Activated CD4-positive, alpha-beta T cell treated with anti-CD3 and anti-CD28 coated beads, Interleukin-2, amount 50 U/mL, for 4 hours (primary cell): ENCODE measurements around the gene SHCBP1.
A peak's percentile ranks its signal among the peaks of the same experiment; 100 is the strongest.

ENCODE experiments used
- DNase-seq, 2 experiments: peaks; one replicate each; pipeline ENCODE4 v3.0.0-alpha.2; 2020

Gene SHCBP1

DNA sequence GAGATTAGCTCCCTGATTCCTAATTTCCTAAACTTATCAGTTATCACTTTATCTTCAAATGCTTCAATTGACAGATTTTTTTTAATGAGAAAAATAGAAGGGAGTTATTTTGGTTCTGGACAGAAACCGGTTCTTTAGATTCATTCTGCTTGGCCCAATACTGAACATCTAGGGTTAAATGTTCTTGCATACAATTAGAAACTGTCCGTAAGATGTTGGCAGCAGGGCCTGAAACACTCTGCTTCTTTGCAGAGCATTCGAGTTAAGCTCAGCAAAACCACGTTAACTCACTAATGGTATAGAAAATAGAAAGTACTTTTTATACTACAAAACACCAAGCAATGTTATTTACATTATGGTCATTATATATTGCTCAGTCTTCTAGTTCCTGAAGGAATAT, 7.2 kb downstream of the SHCBP1 start:
- DNase-seq = no peak

DNA sequence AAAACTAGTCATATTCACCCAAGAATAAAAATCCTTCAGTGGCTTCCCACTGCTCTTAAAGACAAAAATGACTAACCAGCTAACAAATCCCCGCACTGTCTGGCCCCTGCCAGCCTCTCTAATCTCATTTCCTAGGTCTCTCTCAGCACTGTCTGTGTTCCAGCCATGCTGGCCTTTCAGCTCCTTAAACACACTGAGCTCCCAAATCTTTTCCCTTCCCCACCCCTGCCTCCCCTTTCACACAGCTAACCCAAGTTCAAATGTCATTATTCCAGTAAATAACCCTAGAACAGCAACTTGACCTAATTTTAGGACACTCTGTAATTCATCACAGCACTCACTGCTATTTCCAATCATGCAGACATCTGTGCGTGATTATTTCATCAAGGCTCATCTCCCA, 7.8 kb downstream of the SHCBP1 start:
- no peak for DNase-seq

DNA sequence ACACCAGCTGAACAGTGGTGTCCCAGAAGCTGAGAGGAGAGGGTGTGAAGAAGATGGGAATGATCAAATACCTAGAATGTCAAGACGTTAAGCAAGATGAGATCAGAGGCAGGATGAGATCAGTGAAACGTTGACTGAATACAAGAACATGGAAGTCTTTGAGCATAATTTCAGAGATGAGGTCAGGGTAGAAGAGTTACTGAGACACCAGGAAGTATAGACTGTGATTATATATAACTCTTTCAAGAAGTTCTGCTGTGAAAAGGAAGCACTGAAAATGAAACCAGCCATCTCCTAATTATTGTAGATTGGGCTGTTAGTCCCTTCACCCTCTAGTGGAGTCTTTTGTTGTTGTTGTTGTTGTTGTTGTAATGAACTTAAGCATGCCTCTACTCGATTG, 9.1 kb downstream of the SHCBP1 start:
- DNase-seq = no peak

DNA sequence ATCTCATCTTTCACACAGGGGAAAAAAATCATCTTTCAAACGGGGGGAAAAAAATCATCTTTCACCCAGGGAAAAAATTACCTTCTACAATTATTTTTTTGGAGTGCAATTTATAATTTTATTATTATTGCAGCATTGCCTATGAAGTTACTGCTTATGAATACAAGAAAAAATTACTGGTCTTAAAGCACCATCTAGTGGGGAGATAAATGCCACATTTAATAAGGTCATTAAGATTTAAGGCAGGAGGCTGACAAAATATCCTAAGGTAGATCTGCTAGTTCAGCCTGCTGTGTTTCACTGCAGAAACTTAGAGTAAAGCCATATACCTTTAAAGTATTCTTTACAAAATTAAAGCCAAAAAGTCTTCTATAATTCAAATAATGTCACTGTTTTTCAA, 13.7 kb downstream of the SHCBP1 start:
- no peak for DNase-seq

DNA sequence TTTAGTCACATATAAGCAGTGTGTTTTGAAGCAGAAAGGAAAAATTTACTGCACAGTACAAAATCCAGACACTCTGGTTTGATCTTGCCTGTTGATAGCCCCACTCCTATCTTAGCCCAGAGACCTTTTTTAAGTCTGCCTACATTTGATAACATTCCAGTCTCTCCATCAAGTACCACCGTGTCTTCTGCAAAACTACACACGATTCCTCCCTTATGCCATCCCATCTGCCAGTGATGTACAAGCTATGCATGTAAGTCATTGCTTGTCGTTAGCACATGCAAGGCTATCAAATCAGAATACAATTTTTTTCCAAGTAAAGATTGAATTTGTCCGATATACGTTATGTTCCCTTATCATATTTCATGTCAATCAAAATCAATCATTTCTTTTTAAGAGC, 14.9 kb downstream of the SHCBP1 start:
- DNase-seq = no peak

DNA sequence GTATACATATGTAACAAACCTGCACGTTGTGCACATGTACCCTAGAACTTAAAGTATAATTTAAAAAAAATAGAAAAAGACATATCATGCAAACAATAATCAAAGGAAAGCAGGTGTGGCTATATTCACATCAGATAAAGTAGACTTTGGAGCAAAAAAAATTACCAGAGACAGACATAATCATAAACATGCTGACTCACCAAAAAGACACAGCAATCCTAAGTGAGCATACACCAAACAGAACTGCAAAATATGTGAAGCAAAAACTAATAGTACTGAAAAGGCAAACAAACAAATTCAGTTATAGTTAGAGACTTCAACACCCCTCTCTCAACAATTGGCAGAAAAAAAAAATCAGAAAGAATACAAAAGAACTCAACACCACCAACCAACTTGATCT, 29.9 kb downstream of the SHCBP1 start:
- no peak for DNase-seq

DNA sequence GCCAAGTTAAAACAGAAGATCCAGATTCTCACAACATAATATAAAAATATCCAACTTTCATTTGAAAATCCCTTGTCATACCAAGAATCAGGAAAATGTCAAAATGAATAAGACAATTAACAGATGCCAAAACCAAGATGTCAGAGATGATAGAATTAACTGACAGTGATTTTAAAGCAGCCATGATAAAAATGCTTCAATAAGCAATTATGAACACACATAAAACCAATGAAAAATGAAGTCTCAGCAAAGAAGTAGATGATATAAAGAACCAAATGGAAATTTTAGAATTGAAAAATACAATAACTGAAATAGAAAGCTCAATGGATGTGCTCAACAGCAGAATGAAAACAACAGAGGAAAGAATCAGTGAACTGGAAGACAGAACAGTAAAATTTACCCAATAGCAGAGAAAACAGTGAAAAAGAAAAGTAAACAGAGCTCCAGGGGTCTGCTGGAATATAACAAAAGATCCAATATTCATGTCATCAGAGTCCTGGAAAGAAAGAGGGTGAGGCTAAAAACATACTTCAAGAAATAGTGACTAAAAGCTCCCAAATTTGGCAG, 35.1 kb downstream of the SHCBP1 start:
- DNase-seq = no peak

DNA sequence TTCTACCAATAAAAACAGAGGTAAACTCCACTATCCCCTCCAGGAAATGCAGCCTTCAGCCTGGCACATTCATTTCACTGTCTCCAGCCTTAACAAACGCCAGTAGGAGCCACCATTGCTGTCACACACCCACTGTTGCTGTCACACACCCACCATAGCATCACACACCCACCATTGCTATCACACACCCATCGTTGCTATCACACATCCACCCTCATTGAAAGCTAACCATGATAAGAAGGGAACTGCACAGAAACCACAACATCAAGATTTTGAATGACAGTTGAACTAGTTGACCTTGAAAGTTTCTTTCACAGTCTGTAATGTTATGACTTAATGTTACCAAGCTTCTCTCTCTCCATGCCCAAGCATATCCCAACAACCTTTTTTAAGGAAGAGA, 38.1 kb downstream of the SHCBP1 start:
- no peak for DNase-seq

DNA sequence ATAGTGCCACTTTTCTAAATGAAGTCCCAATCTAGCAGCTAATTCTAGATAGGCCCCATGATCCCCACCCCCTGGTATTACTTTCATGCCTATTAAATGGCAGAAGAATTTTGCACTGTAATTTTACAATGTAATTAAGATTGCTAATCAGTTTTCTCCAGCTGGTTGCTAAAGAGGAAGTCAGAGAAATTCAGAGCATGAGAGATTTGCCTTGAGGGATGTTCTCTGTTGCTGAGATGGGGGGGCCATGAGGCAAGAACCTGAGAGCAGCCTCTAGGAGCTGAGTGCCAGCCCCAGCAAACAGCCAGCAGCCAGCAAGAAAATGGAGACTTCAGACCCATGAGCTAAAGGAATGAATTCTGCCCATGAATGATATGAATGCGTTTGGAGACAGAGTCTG, 38.9 kb downstream of the SHCBP1 start:
- no peak for DNase-seq

DNA sequence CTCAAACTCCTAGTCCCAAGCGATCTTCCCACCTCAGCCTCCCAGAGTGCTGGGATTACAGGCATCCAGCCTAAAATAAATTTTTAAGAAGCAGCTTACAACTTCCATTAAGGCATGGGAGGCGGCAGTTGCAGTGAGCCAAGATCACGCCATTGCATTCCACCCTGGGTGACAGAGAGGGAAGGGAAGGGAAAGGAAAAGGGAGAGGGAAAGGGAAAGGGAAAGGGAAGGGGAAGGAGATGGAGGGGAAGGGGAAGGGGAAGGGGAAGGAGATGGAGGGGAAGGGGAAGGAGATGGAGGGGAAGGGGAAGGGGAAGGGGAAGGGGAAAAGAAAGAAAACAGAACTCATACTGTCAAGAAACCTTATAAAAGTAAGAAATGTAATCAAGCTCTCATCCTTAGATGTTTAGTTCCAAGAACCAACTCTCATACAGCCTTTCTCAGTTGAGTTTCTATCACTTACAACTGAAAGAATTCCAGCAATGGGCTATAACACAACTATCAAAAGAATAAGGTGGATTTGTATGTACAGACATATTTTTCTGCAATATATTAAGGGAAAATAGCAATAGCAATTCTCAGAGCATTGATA, 43.1 kb downstream of the SHCBP1 start:
- no peak for DNase-seq

DNA sequence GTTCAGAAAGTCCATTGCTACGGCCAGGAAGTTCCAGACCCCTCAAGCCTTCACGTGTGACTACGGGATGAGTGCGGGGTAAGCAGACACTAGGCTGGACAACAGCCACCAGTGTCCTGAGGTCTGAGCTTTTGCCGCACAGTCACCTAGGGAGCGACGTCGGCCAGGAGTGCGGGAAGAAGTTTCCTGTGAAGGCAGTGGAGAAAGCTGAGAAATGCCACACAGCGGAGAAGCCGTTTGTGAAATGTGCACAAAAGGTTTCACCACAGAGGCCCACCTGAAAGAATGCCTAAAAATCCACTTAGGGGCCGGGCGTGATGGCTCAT, 47.4 kb downstream of the SHCBP1 start:
- DNase-seq = no peak

DNA sequence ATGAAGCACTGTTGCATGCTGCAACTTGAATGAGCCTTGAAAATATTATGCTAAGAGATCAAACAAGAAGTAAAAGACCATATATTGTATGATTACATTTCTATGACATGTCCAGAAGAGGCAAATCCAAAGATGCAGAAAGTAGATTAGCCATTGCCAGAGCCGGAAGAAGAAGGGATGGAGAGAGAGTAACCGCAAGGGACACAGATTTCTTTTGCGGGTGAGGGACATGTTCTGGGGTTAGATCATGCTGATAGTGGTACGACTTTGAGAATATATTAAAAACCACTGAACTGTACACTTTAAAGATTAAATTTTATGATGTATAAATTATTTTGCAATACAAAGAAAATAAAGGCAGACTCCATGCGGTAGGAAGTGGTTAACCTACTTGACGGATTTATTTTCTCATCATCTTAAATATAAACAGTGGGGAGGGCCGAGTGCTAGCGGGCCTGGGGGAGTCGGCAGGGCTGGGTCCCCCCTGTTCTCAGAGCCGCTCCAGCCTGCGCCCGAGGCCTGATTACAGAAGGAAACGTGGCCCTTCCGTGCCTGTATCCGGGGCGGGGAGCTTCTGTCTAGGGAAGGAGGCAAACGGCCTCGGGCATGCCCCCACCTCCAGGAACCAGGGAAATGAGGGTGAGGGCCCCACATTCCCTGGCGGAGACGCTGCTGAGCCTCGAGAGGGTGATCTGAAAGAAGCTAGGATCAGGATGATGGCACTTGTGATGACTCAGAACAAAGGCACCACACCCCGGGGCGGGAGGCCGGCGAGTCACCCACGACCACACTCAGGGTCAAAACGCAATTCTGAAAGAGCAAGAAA, 48.0 kb downstream of the SHCBP1 start:
- no peak for DNase-seq

DNA sequence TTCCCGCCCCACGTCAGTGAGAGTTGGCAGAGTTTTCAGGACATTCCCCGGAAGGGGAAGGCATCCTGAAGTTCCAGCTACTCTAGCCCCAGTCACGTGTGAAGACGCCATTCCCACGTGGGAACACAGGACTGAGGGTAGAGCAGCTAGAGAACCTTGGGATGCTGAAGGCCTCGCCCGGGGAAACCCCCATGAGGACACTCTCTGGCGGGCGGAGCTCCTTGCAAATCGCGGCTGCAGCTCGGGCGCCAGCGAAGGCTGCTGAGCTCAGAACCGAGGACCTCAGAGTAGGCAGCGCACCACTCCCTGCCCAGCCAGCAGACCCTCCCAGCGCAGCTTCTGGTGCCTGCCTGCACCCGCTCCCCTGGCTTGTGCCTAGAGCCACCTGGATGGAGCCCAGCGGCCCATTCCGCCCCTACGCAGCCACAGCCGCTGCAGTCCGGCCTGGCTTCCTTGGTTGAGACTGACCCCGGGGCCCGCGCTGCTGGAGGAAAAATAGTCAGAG, 51.9 kb downstream of the SHCBP1 start:
- DNase-seq = no peak

DNA sequence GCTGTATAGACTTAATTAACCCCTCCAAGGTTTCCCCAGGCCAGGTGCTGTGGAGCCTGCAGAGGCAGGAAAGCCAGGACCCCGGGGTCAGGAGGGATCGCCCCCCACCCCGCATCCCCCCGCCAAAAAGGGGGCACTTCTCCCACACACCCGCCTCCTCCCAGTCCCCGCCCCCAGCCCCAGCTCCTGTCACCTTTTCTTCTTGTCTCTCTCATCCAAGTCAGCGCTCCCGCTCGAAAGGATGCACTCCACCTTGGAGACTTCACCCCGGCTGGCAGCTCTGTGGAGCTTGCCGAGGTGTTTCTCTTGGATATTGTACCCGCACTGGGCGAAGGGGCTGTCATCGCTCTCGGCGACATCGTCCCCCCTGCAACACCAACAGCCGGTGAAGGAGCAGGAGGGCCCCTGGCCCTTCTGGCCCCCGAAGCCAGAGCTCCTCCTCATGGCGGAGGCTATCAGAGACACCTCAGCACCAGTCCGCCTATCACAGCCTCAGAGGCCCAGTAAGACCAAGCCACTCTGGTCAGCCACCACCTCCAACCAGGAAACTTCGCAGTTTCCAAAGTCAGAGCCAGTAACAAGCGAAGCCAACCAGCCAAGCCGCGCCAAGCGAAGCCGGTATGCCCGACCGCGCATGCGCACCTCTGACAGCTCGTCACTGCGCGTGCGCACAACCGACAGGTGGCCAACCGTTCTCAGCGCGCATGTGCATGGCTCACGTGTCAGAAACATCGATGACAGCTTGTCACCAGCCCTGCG, 52.5 kb downstream of the SHCBP1 start:
- no peak for DNase-seq

DNA sequence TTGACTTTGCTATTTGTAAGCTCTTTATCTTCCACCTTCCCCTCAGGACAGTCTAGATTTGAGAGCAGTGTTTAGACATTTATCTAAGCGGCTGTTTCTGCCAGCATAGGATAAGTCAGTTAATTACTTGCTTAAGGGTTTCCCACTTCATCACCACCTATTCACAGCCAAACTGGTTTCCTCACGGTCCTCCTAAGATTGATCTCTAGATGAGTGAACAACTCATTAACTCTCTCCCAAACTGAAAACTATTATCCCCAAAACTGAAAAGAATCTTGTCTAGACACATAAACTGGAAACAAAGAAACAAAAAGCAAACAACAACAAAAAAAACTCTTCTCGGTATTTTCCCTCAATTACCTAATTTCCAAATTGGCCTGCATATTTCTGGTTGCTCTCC, 58.2 kb downstream of the SHCBP1 start:
- no peak for DNase-seq

DNA sequence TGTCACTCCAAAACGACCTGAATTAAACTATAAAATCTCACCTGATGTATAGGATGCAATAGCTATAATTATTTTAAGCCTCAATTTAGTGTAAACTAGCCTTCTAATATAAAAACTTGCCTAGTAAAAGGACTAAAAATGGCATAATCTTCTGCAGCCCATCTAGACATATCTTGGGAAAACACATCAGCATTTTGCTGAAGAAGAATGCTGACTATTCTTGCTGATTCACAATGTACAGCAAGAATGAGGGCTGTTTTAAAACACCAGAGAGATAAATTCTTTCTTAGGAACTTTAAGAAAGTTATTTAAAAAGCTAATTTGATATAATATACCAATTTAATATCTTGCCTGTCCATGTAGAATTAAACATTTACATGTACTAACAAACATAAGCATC, 63.2 kb downstream of the SHCBP1 start:
- DNase-seq = no peak

DNA sequence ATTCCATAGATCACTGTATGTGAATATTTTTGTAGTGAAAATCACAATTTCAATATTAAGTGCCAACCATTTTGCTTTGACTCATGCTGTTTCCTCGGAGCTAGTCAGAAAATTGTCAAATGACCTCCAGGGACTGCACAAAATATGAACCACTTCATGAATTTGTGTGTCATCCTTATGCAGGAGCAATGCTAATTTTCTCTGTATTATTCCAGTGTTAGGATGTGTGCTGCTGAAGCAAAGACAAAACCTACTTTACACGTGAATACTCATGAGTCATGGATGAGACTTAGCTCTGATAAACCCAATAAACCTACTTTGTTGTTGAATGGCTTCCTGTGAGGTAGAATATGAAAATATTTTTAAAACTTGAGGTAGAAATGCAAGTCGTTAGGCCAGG, 65.2 kb downstream of the SHCBP1 start:
- DNase-seq = no peak

DNA sequence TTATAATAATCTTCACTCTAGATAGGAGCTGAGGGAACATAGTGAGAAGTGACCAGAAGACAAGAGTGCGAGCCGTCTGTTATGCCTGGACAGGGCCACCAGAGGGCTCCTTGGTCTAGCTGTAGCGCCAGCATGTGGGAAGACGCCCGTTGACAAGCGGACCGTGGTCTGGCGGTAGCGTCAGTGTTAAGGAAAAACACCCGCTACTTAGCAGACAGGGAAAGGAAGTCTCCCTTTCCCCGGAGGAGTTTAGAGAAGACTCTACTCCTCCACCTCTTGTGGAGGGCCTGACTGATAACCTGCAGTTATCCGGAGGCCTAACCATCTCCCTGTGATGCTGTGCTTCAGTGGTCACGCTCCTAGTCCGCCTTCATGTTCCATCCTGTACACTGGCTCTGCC, 66.7 kb downstream of the SHCBP1 start:
- DNase-seq = peak; percentile 35 to 37

DNA sequence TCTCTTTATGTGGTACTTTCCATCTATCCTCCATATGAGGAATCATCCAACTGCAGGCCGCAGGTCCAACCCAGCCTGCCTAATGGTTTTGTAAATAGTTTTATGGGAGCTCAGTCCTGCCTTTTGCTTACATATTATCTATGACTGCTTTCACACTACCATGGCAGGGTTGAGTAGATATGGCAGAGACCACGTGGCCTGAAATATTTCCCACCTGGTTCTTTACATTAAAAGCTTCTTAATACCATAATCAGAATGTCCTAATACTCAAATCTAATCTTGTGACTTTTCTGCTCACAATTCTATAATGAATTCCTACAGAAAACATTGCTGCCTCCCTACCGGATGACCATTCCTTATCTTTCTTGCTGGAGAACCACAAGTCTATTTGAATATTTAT, 71.7 kb downstream of the SHCBP1 start:
- DNase-seq = no peak
